ENCODE measurements around the gene LHB.
"Not testable (repeated sequence)": the region's sequence is repeated elsewhere in the genome, so short reads cannot be mapped to it uniquely, and the experiment has no call there.

Gene LHB

DNA sequence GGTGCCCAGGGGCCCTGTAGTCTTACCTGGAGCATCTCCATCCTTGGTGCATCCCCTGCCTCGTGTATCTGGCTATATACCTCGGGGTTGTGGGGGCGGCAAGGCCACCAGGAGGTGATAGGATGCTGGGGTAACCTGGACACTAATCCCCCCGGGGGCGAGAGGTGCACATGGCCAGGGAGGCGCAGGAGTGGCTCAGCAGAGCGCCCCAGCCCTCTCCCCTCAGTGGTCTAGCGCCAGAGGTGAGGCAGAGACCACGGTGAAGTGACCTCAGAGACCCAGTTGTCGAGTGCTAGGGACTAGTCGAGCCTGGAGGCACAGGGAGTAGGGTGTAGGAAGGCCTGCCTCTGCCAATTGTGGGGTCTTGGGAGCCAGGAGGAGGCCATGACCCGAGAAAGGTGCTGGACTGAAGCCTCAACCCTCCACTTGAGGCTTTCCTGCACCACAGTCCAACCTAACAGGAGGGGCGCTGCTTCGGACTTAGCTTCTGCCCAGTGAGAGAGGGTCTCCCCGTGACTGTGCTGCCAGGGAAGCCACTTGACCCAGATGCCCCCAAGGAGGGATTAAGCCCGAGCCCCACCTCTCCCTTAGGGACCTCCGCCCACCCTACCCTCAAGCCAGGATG is at the start of gene LHB:
TSS of gene LHB (minus strand) at position 51 of the 625 bp plus-strand sequence. CDS start at position 41, 10 bp downstream.
- Histone ChIP-seq H3K27ac (ENCODE audit: low read length) (no peak within 1 kb of the TSS), H3K27me3 (ENCODE audit: low read depth, low read length) (peaks cover 8% of the 10 kb centered on the region), H3K9me3 (ENCODE audit: control insufficient read depth in 1 of 2, low read length in 2 of 2) (no peaks in the 10 kb centered on the region), H3K36me3 (ENCODE audit: control insufficient read depth in 1 of 2, insufficient read depth in 2 of 2, low read length in 2 of 2) (peaks cover 6 to 33% of the 10 kb centered on the region in 2 donors), H3K4me3 (ENCODE audit: low read depth in 1 of 2, low read length in 2 of 2) (peak within 1 kb of the TSS; percentile 38 to 69), H3K4me1 (ENCODE audit: control insufficient read depth in 1 of 2, insufficient read depth in 2 of 2, low read length in 2 of 2) (peaks cover 0 to 22% of the 10 kb centered on the region in 2 donors)

DNA sequence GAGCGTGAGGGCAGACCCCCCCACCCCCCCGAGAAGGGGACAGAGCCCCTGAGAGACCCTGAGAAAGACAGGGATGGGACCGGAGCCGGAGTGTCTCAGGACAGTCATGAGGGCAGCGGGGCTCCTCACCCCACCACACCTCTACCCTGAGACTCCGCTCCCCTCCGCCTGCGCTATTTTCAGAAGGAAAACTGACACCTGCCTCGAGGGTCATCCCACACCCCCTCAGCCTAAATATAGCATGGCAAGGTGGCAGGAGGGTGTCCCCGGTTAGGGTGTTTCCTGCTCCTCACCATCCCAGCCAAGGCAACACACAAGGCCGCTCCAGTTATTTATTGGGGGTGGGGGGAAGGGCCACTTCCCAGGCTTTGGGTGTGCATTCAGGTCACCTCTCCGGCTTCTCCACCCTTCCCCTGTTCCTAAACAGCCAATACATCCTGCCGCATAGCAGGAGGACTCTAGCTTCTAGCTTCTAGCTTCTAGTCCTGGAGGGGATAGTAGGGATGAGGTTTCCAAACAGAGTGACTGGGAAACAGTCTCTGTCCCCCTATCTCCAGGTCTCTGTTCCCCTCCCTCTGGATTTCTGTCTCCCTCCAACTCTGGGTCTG is 49.1 kb upstream of the LHB start:
- H3K36me3 ChIP-seq (ENCODE audit: control insufficient read depth in 1 of 2, insufficient read depth in 2 of 2, low read length in 2 of 2), result no peaks in the 10 kb centered on the region
- peaks cover 10% of the 10 kb centered on the region for H3K27me3 ChIP-seq (ENCODE audit: low read depth, low read length)
- no peak overlapping the region for H3K4me3 ChIP-seq (ENCODE audit: low read depth in 1 of 2, low read length in 2 of 2)
- H3K27ac ChIP-seq (ENCODE audit: low read length), result no peak overlapping the region
- H3K4me1 ChIP-seq (ENCODE audit: control insufficient read depth in 1 of 2, insufficient read depth in 2 of 2, low read length in 2 of 2), result peaks cover 0 to 12% of the 10 kb centered on the region in 2 donors
- H3K9me3 ChIP-seq (ENCODE audit: control insufficient read depth in 1 of 2, low read length in 2 of 2), result no peaks in the 10 kb centered on the region

DNA sequence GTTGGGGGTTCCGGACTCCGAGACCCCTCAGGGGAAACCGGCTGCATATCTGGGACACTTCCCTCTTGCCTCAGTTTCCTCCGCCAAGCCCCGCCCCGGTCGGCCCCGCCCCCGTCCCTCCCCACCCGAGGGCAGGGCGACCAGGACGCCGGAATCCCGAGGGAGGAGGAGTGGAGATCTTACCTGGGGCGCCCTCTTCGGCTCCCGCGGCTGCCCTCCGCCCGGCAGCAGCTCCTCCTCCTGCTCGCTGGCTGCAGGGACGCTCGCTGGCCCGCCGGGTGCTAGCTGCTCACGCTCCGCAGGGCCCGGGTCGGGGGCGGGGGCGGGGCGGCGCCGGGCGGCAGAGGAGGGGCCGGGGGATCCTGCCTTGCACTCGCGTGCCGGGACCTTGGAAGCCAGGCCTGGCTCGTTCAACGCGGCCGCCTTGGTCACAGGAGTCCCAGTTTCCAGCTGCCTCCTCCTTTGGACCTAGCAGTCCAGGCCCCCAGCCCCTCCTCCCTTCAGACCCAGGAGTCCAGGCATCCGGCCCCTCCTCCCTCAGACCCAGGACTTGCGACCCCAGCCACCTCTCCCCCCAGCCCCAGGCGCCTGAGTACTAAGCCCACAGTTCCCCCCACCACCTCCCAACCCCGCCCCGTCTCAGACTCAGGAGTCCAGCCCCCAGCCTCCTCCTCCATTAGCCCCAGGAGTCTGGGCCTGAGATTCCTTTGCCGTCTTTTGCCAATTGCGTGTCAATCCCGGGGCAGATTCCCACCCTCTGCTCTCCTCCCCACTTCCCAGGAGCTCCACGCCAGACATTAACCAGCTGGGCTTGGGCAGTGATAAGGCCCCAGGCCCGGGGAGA is 48.1 kb upstream of the LHB start, which contains the start of gene NTF4:
TSS of gene NTF4 (minus strand) at position 51 of the 844 bp plus-strand sequence. CDS start 2,821 bp downstream, outside the sequence.
- Histone ChIP-seq H3K27me3 (ENCODE audit: low read depth, low read length) (peaks cover 10% of the 10 kb centered on the region), H3K4me1 (ENCODE audit: control insufficient read depth in 1 of 2, insufficient read depth in 2 of 2, low read length in 2 of 2) (peaks cover 0 to 12% of the 10 kb centered on the region in 2 donors), H3K4me3 (ENCODE audit: low read depth in 1 of 2, low read length in 2 of 2) (no peak within 1 kb of the TSS), H3K27ac (ENCODE audit: low read length) (no peak within 1 kb of the TSS), H3K9me3 (ENCODE audit: control insufficient read depth in 1 of 2, low read length in 2 of 2) (no peaks in the 10 kb centered on the region), H3K36me3 (ENCODE audit: control insufficient read depth in 1 of 2, insufficient read depth in 2 of 2, low read length in 2 of 2) (no peaks in the 10 kb centered on the region)

GRCh38 chr19:49064029-49064629 is 47.2 kb upstream of the LHB start:
- H3K27me3 ChIP-seq (ENCODE audit: low read depth, low read length), result peaks cover 9% of the 10 kb centered on the region
- peaks cover 0 to 12% of the 10 kb centered on the region in 2 donors for H3K4me1 ChIP-seq (ENCODE audit: control insufficient read depth in 1 of 2, insufficient read depth in 2 of 2, low read length in 2 of 2)
- no peaks in the 10 kb centered on the region for H3K9me3 ChIP-seq (ENCODE audit: control insufficient read depth in 1 of 2, low read length in 2 of 2)
- H3K27ac ChIP-seq (ENCODE audit: low read length), result no peak overlapping the region
- no peaks in the 10 kb centered on the region for H3K36me3 ChIP-seq (ENCODE audit: control insufficient read depth in 1 of 2, insufficient read depth in 2 of 2, low read length in 2 of 2)
- no peak overlapping the region for H3K4me3 ChIP-seq (ENCODE audit: low read depth in 1 of 2, low read length in 2 of 2)

DNA sequence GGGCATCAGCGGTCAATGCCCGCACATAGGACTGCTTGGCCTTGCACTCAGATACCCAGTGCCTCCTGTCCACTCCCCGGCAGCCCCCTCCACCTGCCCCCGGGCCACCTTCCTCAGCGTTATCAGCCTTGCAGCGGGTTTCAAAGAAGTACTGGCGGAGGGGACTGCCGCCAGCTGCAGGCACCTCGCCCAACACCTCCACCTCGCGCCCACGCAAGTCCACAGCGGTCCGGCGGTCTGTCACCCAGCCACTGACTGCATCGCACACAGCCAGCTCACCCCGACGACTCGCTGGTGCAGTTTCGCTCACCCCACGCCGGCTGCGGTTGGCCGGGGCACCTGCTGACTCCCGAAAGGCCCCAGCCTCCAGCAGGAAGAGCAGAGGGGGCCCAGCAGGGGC is 44.6 kb upstream of the LHB start:
- no peaks in the 10 kb centered on the region for H3K9me3 ChIP-seq (ENCODE audit: control insufficient read depth in 1 of 2, low read length in 2 of 2)
- H3K4me3 ChIP-seq (ENCODE audit: low read depth in 1 of 2, low read length in 2 of 2), result no peak overlapping the region
- H3K27me3 ChIP-seq (ENCODE audit: low read depth, low read length), result peaks cover 14% of the 10 kb centered on the region
- no peak overlapping the region for H3K27ac ChIP-seq (ENCODE audit: low read length)
- H3K4me1 ChIP-seq (ENCODE audit: control insufficient read depth in 1 of 2, insufficient read depth in 2 of 2, low read length in 2 of 2), result peaks cover 0 to 28% of the 10 kb centered on the region in 2 donors
- H3K36me3 ChIP-seq (ENCODE audit: control insufficient read depth in 1 of 2, insufficient read depth in 2 of 2, low read length in 2 of 2), result no peaks in the 10 kb centered on the region

GRCh38 chr19:49061000-49061399 is 44.1 kb upstream of the LHB start:
- H3K9me3 ChIP-seq (ENCODE audit: control insufficient read depth in 1 of 2, low read length in 2 of 2), result no peaks in the 10 kb centered on the region
- H3K36me3 ChIP-seq (ENCODE audit: control insufficient read depth in 1 of 2, insufficient read depth in 2 of 2, low read length in 2 of 2), result no peaks in the 10 kb centered on the region
- H3K4me1 ChIP-seq (ENCODE audit: control insufficient read depth in 1 of 2, insufficient read depth in 2 of 2, low read length in 2 of 2), result peaks cover 0 to 31% of the 10 kb centered on the region in 2 donors
- peaks cover 17% of the 10 kb centered on the region for H3K27me3 ChIP-seq (ENCODE audit: low read depth, low read length)
- H3K4me3 ChIP-seq (ENCODE audit: low read depth in 1 of 2, low read length in 2 of 2), result no peak overlapping the region
- no peak overlapping the region for H3K27ac ChIP-seq (ENCODE audit: low read length)

GRCh38 chr19:49059053-49059452 is 42.2 kb upstream of the LHB start:
- H3K4me3 ChIP-seq (ENCODE audit: low read depth in 1 of 2, low read length in 2 of 2), result no peak overlapping the region
- H3K27ac ChIP-seq (ENCODE audit: low read length), result no peak overlapping the region
- no peaks in the 10 kb centered on the region for H3K9me3 ChIP-seq (ENCODE audit: control insufficient read depth in 1 of 2, low read length in 2 of 2)
- peaks cover 0 to 21% of the 10 kb centered on the region in 2 donors for H3K4me1 ChIP-seq (ENCODE audit: control insufficient read depth in 1 of 2, insufficient read depth in 2 of 2, low read length in 2 of 2)
- peaks cover 11% of the 10 kb centered on the region for H3K27me3 ChIP-seq (ENCODE audit: low read depth, low read length)
- no peaks in the 10 kb centered on the region for H3K36me3 ChIP-seq (ENCODE audit: control insufficient read depth in 1 of 2, insufficient read depth in 2 of 2, low read length in 2 of 2)

DNA sequence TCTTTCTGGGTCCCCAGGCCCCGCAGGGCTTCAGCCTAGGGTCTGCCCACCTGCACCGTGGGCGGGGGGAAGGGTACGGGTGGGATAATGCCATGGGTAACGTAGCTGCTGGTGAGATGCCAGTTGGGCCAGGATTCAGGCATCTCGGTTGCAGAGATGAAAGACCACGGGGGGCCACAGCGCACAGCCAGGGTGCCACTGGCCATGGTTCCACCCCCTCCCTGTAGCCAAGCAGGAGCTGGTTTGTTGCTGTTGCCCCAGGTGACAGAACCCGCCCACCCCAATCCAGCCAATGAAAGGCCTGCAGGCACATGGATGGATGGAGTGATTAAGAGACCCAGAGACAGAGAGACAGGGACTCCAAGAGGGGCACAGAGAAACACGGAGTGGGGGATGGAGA is 41.7 kb upstream of the LHB start:
- Histone ChIP-seq H3K36me3 (ENCODE audit: control insufficient read depth in 1 of 2, insufficient read depth in 2 of 2, low read length in 2 of 2) (no peaks in the 10 kb centered on the region), H3K27me3 (ENCODE audit: low read depth, low read length) (peaks cover 11% of the 10 kb centered on the region), H3K27ac (ENCODE audit: low read length) (no peak overlapping the region)

GRCh38 chr19:49057636-49058234 is 40.8 kb upstream of the LHB start, which contains the start of gene CGB7:
Gene CGB7 (minus strand): TSS chr19:49057749. CDS start chr19:49055375, 2,374 bp downstream.
- no peaks in the 10 kb centered on the region for H3K9me3 ChIP-seq (ENCODE audit: control insufficient read depth in 1 of 2, low read length in 2 of 2)
- peak within 1 kb of the TSS; percentile 42 to 75 for H3K4me3 ChIP-seq (ENCODE audit: low read depth in 1 of 2, low read length in 2 of 2)
- H3K27ac ChIP-seq (ENCODE audit: low read length), result no peak within 1 kb of the TSS
- H3K4me1 ChIP-seq (ENCODE audit: control insufficient read depth in 1 of 2, insufficient read depth in 2 of 2, low read length in 2 of 2), result peaks cover 0 to 21% of the 10 kb centered on the region in 2 donors
- peaks cover 11% of the 10 kb centered on the region for H3K27me3 ChIP-seq (ENCODE audit: low read depth, low read length)
- H3K36me3 ChIP-seq (ENCODE audit: control insufficient read depth in 1 of 2, insufficient read depth in 2 of 2, low read length in 2 of 2), result no peaks in the 10 kb centered on the region

More for the DNA sequence above, 41.7 kb upstream of the LHB start:
- Histone ChIP-seq H3K9me3 (ENCODE audit: control insufficient read depth in 1 of 2, low read length in 2 of 2) (no peaks in the 10 kb centered on the region), H3K4me3 (ENCODE audit: low read depth in 1 of 2, low read length in 2 of 2) (no peak overlapping the region), H3K4me1 (ENCODE audit: control insufficient read depth in 1 of 2, insufficient read depth in 2 of 2, low read length in 2 of 2) (peaks cover 0 to 21% of the 10 kb centered on the region in 2 donors)

GRCh38 chr19:49056902-49057596 is 40.2 kb upstream of the LHB start:
- Histone ChIP-seq H3K4me1 (ENCODE audit: control insufficient read depth in 1 of 2, insufficient read depth in 2 of 2, low read length in 2 of 2) (peaks cover 0 to 21% of the 10 kb centered on the region in 2 donors), H3K27me3 (ENCODE audit: low read depth, low read length) (peaks cover 11% of the 10 kb centered on the region), H3K4me3 (ENCODE audit: low read depth in 1 of 2, low read length in 2 of 2) (peak overlapping the region; percentile 42 to 75)
- H3K36me3 ChIP-seq (ENCODE audit: control insufficient read depth in 1 of 2, insufficient read depth in 2 of 2, low read length in 2 of 2); H3K27ac ChIP-seq (ENCODE audit: low read length); H3K9me3 ChIP-seq (ENCODE audit: control insufficient read depth in 1 of 2, low read length in 2 of 2): not testable (repeated sequence)
